Measurements from ENCODE around the gene CACNA2D3. TPM values are rescaled to one million over a fixed set of nuclear protein-coding genes. Genes with fewer than 3 reads are reported as not detected.

Gene CACNA2D3
- total RNA-seq, 1 donor from 2014 or later: 0.70 TPM

DNA sequence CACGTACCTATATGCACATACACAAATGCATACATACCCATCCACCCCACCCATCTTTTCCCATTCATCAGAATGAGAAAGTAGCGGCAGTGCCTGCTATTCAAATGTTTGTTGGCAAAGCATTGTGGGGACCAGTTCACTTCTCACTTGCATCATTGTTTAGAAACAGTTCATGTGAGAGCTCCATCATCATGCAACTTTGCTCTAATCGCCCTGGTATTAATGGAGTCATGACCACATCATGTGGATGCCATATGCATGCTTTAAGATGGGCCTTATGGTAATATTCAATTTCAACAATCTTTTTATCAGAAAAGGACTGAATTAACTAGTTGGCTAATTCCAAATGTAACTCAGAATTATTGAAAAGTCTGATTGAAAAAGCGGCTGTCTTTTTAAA lies 725.0 kb downstream of the CACNA2D3 start:
- no peaks in the 10 kb centered on the region for H3K79me2 ChIP-seq (ENCODE audit: insufficient read depth, low read length)
- no peak overlapping the region for H3K27ac ChIP-seq (ENCODE audit: low read depth, low read length)
- no peak overlapping the region for H3K27ac Mint-ChIP-seq (ENCODE audit: unreplicated experiment)
- H3K36me3 Mint-ChIP-seq (ENCODE audit: low read depth, unreplicated experiment): no peaks in the 10 kb centered on the region
- DNase-seq (ENCODE audit: low read depth): no peak
- peaks cover 2% of the 10 kb centered on the region for H3K27me3 ChIP-seq (ENCODE audit: insufficient read depth, low read length)
- H3K4me3 Mint-ChIP-seq (ENCODE audit: unreplicated experiment): no peak overlapping the region
- no peak for FAIRE-seq
- H2AFZ ChIP-seq (ENCODE audit: low read depth, low read length): no peak overlapping the region
- H3K9me3 ChIP-seq (ENCODE audit: insufficient read depth, low read depth, low read length): no peaks in the 10 kb centered on the region
- no peaks in the 10 kb centered on the region for H3K4me1 ChIP-seq (ENCODE audit: insufficient read depth, low read length)
- TF ChIP-seq EZH2 (IDR thresholded peaks at IDR 0.05; ENCODE audit: insufficient read depth, low read length): no peak
- TF ChIP-seq, protein P1, sequence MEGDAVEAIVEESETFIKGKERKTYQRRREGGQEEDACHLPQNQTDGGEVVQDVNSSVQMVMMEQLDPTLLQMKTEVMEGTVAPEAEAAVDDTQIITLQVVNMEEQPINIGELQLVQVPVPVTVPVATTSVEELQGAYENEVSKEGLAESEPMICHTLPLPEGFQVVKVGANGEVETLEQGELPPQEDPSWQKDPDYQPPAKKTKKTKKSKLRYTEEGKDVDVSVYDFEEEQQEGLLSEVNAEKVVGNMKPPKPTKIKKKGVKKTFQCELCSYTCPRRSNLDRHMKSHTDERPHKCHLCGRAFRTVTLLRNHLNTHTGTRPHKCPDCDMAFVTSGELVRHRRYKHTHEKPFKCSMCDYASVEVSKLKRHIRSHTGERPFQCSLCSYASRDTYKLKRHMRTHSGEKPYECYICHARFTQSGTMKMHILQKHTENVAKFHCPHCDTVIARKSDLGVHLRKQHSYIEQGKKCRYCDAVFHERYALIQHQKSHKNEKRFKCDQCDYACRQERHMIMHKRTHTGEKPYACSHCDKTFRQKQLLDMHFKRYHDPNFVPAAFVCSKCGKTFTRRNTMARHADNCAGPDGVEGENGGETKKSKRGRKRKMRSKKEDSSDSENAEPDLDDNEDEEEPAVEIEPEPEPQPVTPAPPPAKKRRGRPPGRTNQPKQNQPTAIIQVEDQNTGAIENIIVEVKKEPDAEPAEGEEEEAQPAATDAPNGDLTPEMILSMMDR (IDR thresholded peaks at IDR 0.05; ENCODE audit: insufficient read depth, low read depth, low read length): no peak
- no peaks in the 10 kb centered on the region for H4K20me1 ChIP-seq (ENCODE audit: insufficient read depth, low read length)
- no peak overlapping the region for H3K4me3 ChIP-seq (ENCODE audit: insufficient read depth, low read depth, low read length)
- no peak overlapping the region for H3K9ac ChIP-seq (ENCODE audit: low read length)
- no peaks in the 10 kb centered on the region for H3K4me1 Mint-ChIP-seq (ENCODE audit: low read depth, unreplicated experiment)
- H3K4me2 ChIP-seq (ENCODE audit: low read length): no peak overlapping the region
- H3K36me3 ChIP-seq (ENCODE audit: insufficient read depth, low read length): no peaks in the 10 kb centered on the region
- H3K9me3 Mint-ChIP-seq (ENCODE audit: unreplicated experiment): peaks cover 2% of the 10 kb centered on the region
- peaks cover 29% of the 10 kb centered on the region for H3K27me3 Mint-ChIP-seq (ENCODE audit: low read depth, unreplicated experiment)

DNA sequence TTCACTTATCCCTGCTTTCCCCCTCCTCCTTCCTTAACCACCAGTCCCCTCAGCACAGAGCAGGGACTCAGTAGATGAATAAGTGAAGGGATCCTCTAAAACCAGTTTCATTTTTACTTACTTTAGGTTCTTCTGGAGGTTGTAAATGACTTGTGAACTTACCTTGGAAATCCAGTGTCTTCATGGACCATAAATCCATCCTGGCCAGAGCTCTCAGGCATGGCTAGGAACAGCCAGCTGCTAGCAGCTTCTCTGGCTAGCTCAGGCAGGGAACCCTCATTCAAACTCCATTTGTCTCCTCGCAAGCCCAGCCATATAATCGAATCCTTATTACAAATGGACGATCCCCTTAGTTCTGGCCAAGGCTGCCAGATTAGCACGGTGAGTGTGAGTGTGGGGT lies 727.0 kb downstream of the CACNA2D3 start:
- TF ChIP-seq, protein P1 (IDR thresholded peaks at IDR 0.05; ENCODE audit: insufficient read depth, low read depth, low read length): no peak
- no peak for TF ChIP-seq EZH2 (IDR thresholded peaks at IDR 0.05; ENCODE audit: insufficient read depth, low read length)
- Mint-ChIP-seq H3K27me3 (ENCODE audit: low read depth, unreplicated experiment) (peaks cover 23% of the 10 kb centered on the region), H3K4me1 (ENCODE audit: low read depth, unreplicated experiment) (no peaks in the 10 kb centered on the region), H3K36me3 (ENCODE audit: low read depth, unreplicated experiment) (no peaks in the 10 kb centered on the region), H3K9me3 (ENCODE audit: unreplicated experiment) (peaks cover 2% of the 10 kb centered on the region), H3K4me3 (ENCODE audit: unreplicated experiment) (no peak overlapping the region), H3K27ac (ENCODE audit: unreplicated experiment) (no peak overlapping the region)
- peaks cover 3% of the 10 kb centered on the region for H3K4me1 ChIP-seq (ENCODE audit: insufficient read depth, low read length)
- H3K9me3 ChIP-seq (ENCODE audit: insufficient read depth, low read depth, low read length): no peaks in the 10 kb centered on the region
- H3K27me3 ChIP-seq (ENCODE audit: insufficient read depth, low read length): peaks cover 2% of the 10 kb centered on the region
- no peak for DNase-seq (ENCODE audit: low read depth)
- FAIRE-seq: no peak
- H4K20me1 ChIP-seq (ENCODE audit: insufficient read depth, low read length): no peaks in the 10 kb centered on the region
- H3K27ac ChIP-seq (ENCODE audit: low read depth, low read length): no peak overlapping the region
- H3K79me2 ChIP-seq (ENCODE audit: insufficient read depth, low read length): no peaks in the 10 kb centered on the region
- H2AFZ ChIP-seq (ENCODE audit: low read depth, low read length): no peak overlapping the region
- H3K9ac ChIP-seq (ENCODE audit: low read length): no peak overlapping the region
- no peaks in the 10 kb centered on the region for H3K36me3 ChIP-seq (ENCODE audit: insufficient read depth, low read length)
- H3K4me3 ChIP-seq (ENCODE audit: insufficient read depth, low read depth, low read length): no peak overlapping the region
- no peak overlapping the region for H3K4me2 ChIP-seq (ENCODE audit: low read length)

- DNase-seq (ENCODE audit: low read depth) (no peak), FAIRE-seq (no peak)
- Histone ChIP-seq H3K9me3 (ENCODE audit: insufficient read depth, low read depth, low read length) (no peaks in the 10 kb centered on the region), H3K9ac (ENCODE audit: low read length) (no peak overlapping the region), H3K27ac (ENCODE audit: low read depth, low read length) (no peak overlapping the region), H3K4me2 (ENCODE audit: low read length) (no peak overlapping the region), H4K20me1 (ENCODE audit: insufficient read depth, low read length) (no peaks in the 10 kb centered on the region), H3K36me3 (ENCODE audit: insufficient read depth, low read length) (no peaks in the 10 kb centered on the region), H3K4me1 (ENCODE audit: insufficient read depth, low read length) (peaks cover 3% of the 10 kb centered on the region), H3K4me3 (ENCODE audit: insufficient read depth, low read depth, low read length) (no peak overlapping the region), H3K27me3 (ENCODE audit: insufficient read depth, low read length) (no peaks in the 10 kb centered on the region), H2AFZ (ENCODE audit: low read depth, low read length) (no peak overlapping the region), H3K79me2 (ENCODE audit: insufficient read depth, low read length) (no peaks in the 10 kb centered on the region)
- H3K27me3 Mint-ChIP-seq (ENCODE audit: low read depth, unreplicated experiment): peaks cover 26% of the 10 kb centered on the region
- H3K36me3 Mint-ChIP-seq (ENCODE audit: low read depth, unreplicated experiment): no peaks in the 10 kb centered on the region
- no peak for TF ChIP-seq EZH2 (IDR thresholded peaks at IDR 0.05; ENCODE audit: insufficient read depth, low read length)
- TF ChIP-seq, protein P1 (IDR thresholded peaks at IDR 0.05; ENCODE audit: insufficient read depth, low read depth, low read length): no peak
- H3K4me1 Mint-ChIP-seq (ENCODE audit: low read depth, unreplicated experiment): no peaks in the 10 kb centered on the region
- no peak overlapping the region for H3K4me3 Mint-ChIP-seq (ENCODE audit: unreplicated experiment)
- no peak overlapping the region for H3K27ac Mint-ChIP-seq (ENCODE audit: unreplicated experiment)
- H3K9me3 Mint-ChIP-seq (ENCODE audit: unreplicated experiment): peaks cover 4% of the 10 kb centered on the region
Measured at GRCh38 chr3:54850484-54851018, 728.2 kb downstream of the CACNA2D3 start.
